ENCODE results near the gene SLC38A8.

SLC38A8 gene

DNA sequence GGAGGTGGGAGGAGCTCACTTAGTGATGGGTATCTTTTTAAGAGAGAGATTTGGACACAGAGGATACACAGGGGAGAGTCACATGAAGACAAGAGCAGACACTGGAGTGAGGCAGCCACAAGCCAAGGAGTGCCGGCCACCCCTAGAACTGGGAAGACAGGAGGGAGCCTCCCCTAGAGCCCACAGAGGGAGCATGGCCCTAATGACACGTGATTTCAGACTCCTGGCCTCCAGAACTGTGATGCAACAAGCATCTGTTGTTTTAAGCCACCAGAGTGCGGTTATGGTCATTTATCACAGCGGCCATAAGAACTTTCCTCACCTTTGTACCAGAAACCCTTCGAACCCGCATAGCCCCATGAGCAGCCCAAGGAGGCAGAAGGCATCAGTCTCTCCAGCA, 33.3 kb downstream of the SLC38A8 start:
- no peak for TF ChIP-seq CTCF (IDR thresholded peaks at IDR 0.05; ENCODE audit: insufficient read depth, missing control alignments)
- DNase-seq (ENCODE audit: insufficient read length, low spot score) = no peak
- no peak for FAIRE-seq

DNA sequence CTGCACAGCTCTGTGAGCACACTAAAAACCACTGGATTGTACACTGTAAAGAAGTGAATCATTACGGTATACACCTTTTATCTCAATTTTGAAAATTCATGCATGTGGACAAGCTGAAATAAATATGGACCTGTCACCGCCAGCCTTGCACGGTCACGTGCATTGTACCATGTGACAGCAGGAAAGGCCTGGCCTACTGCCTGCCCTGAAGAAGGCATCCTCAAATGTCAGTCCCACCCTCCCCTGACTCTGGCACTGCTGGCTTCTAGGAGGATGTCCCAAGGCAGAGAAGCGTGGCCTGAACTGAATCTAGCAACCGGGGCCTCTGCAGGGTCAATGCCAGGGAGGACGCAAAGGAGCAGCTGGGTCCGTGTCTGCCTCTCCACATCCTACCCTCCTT, 34.6 kb downstream of the SLC38A8 start:
- no peak for TF ChIP-seq CTCF (IDR thresholded peaks at IDR 0.05; ENCODE audit: insufficient read depth, missing control alignments)
- no peak for FAIRE-seq
- no peak for DNase-seq (ENCODE audit: insufficient read length, low spot score)

DNA sequence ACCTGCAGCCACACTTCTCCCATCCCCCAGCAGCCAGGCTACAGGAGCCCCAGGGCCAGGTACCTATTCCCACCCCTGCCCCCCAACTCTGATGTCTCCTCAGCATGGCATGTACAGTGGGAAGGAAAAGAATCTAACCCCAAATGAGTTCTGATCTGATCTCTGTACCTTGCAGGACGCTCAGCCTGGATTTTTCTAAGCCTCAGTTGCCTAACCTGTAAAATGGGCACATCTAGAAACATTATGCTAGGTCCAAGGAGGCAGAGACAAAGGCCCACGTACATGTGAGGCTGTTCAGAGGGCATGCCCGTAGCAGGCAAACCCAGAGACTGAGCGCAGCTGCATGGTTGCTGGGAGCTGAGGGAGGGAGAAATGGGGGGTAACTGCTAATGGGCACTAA, 35.1 kb downstream of the SLC38A8 start:
- no peak for DNase-seq (ENCODE audit: insufficient read length, low spot score)
- TF ChIP-seq CTCF (IDR thresholded peaks at IDR 0.05; ENCODE audit: insufficient read depth, missing control alignments) = no peak
- no peak for FAIRE-seq

DNA sequence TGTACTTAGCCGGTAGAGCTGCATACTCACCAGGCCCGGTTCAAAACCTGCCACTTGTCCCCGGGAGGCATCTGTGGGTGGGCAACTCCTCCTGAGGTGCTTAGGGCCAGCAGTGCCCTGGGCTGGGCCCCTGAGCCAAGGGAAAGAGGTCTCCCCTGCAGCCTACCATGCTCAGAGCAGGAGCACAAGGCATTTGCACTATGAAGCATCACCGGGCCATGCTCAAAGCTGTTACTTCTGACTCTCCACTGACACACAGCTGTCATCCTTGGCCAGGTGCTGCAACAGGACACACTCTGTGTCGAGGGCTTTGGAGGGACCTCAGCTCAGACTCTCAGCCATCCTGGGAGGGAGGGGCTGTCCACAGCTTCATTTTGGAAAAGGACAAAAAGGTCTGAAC, 37.2 kb downstream of the SLC38A8 start:
- TF ChIP-seq CTCF (IDR thresholded peaks at IDR 0.05; ENCODE audit: insufficient read depth, missing control alignments) = no peak
- FAIRE-seq = no peak
- DNase-seq (ENCODE audit: insufficient read length, low spot score) = no peak

GRCh38 chr16:84004442-84004841, 38.2 kb downstream of the SLC38A8 start:
- DNase-seq (ENCODE audit: insufficient read length, low spot score) = no peak
- FAIRE-seq = no peak
- TF ChIP-seq CTCF (IDR thresholded peaks at IDR 0.05; ENCODE audit: insufficient read depth, missing control alignments) = no peak

DNA sequence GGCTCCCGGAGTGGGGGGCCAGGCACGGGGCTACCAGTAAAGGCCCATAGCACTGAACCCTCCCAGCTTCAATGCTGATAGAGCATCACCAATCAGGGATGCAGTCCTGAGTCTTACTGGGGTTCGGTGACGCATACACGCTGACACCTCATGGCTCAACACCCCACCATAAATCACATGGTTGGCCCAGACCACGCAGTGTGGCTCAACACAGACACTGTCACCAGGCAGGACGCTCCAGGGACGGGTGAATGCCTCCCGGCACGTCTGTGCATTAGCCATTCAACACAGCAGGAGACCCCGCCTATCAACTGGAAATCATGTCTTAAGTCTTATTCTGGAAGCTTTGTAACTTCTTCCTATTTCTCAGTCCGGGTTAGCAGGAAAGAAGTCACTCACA, 39.6 kb downstream of the SLC38A8 start:
- FAIRE-seq (no peak), DNase-seq (ENCODE audit: insufficient read length, low spot score) (no peak)
- TF ChIP-seq CTCF (IDR thresholded peaks at IDR 0.05; ENCODE audit: insufficient read depth, missing control alignments) = no peak

GRCh38 chr16:84001726-84002125, 40.9 kb downstream of the SLC38A8 start:
- TF ChIP-seq CTCF (IDR thresholded peaks at IDR 0.05; ENCODE audit: insufficient read depth, missing control alignments) = no peak
- no peak for FAIRE-seq
- no peak for DNase-seq (ENCODE audit: insufficient read length, low spot score)
